ENCODE results near the gene RAB2B.
A peak's percentile ranks its signal among the peaks of the same experiment; 100 is the strongest.
"Not testable (repeated sequence)": the region's sequence is repeated elsewhere in the genome, so short reads cannot be mapped to it uniquely, and the experiment has no call there.

RAB2B gene

GRCh38 chr14:21475767-21476522 is 814 bp downstream of the RAB2B start:
- TF ChIP-seq, protein P1, sequence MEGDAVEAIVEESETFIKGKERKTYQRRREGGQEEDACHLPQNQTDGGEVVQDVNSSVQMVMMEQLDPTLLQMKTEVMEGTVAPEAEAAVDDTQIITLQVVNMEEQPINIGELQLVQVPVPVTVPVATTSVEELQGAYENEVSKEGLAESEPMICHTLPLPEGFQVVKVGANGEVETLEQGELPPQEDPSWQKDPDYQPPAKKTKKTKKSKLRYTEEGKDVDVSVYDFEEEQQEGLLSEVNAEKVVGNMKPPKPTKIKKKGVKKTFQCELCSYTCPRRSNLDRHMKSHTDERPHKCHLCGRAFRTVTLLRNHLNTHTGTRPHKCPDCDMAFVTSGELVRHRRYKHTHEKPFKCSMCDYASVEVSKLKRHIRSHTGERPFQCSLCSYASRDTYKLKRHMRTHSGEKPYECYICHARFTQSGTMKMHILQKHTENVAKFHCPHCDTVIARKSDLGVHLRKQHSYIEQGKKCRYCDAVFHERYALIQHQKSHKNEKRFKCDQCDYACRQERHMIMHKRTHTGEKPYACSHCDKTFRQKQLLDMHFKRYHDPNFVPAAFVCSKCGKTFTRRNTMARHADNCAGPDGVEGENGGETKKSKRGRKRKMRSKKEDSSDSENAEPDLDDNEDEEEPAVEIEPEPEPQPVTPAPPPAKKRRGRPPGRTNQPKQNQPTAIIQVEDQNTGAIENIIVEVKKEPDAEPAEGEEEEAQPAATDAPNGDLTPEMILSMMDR (conservative IDR thresholded peaks at IDR 0.05), result no peak
- H3K27ac ChIP-seq, result peak overlapping the region; percentile 79

- H3K27ac ChIP-seq, result no peak overlapping the region
- TF ChIP-seq, protein P1 (conservative IDR thresholded peaks at IDR 0.05), result no peak
Observed at GRCh38 chr14:21467616-21468015, 9.1 kb downstream of the RAB2B start.

DNA sequence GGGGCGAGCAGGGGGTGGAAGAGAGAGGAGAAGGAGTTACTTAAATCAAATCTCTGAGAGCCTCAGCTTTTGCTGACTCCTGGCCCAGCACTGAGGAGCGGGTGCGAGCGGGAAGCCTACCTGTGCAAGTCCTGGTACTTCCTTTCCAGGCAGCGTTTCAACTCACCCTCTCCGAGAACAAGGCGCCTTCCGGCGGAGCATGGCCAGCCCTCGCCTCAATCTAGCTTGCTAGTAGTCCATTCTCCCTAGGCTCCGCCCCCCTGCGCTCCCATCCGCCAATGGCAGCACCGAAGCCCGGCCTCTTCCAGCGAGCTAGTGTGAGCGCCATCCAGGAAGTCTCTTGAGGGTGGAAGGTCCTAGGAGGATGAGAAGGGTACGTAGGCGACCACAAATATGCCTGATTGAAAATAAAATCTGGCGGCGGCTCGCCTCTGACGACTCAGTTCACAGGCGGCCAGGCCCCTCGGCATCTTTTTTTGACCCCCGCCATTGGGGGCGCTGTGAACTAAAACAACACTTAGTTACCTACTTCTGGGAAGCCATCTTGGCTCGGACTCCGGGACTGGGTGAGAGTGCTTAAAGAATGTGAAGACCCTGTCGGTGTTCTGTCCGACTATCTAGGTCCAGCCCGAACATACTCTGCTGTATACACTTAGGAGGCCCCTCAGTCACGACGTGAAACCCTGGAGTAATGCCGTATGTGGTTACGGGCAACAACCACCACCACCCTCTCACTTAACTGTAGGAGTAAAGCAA is 20.7 kb downstream of the RAB2B start, which contains the start of gene CHD8:
TSS of gene CHD8 (minus strand) at position 212 of the 756 bp plus-strand sequence. CDS start 24,480 bp downstream, outside the sequence.
- H3K27ac ChIP-seq, result peak within 1 kb of the TSS; percentile 94
- TF ChIP-seq, protein P1 (conservative IDR thresholded peaks at IDR 0.05), result peak; percentile 80

DNA sequence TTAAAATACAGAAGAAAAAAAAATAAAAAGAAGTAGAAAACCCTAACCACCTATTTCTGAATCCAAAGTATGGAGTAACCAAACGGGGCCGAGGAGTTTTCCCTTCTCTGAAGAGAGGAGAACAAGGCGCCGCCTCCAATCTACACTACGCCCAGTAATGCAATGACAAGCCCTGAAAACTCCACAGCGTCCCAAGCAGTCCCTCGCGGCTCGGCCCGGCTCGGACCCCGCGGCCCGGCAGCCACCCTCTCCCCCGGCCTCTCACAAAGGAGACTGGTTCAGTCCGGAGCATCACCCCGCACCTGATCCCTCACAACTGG is 21.2 kb downstream of the RAB2B start:
- H3K27ac ChIP-seq, result peak overlapping the region; percentile 94
- TF ChIP-seq, protein P1 (conservative IDR thresholded peaks at IDR 0.05), result no peak

- H3K27ac ChIP-seq, result peak overlapping the region; percentile 94
- TF ChIP-seq, protein P1 (conservative IDR thresholded peaks at IDR 0.05), result no peak
Observed at GRCh38 chr14:21454843-21455544, 21.8 kb downstream of the RAB2B start.

- TF ChIP-seq, protein P1 (conservative IDR thresholded peaks at IDR 0.05), result no peak
Observed at GRCh38 chr14:21449899-21450216, 26.9 kb downstream of the RAB2B start.

DNA sequence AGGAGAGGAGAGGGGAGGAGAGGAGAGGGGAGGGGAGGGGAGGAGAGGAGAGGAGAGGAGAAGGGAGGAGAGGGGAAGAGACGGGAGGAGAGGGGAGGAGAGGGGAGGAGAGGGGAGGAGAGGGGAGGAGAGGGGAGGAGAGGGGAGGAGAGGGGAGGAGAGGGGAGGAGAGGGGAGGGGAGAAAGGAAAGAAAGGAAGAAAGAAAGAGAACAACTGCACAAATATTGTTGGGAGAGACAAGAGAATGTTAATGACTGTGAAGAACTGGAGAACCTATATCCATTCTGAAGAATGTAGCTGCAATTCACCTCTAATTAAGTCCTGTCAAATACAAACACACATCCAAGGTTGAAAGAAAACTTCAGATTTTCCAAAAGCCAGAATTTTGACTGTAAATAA is 34.1 kb downstream of the RAB2B start:
- H3K27ac ChIP-seq, result not testable (repeated sequence)

More at GRCh38 chr14:21449899-21450216, 26.9 kb downstream of the RAB2B start:
- H3K27ac ChIP-seq, result no peak overlapping the region

Measured in VCaP (cell line).